GM23338 (cell line): ENCODE measurements around the gene TRIP4. TPM values are rescaled to one million over a fixed set of nuclear protein-coding genes. Genes with fewer than 3 reads are reported as not detected.

Experiments
- ATAC-seq: fragments of 200-7000 bp; cut with Tn5 transposase; 3 replicates; pipeline ENCODE4 v1.9.1; 2020
- DNase-seq: peaks from one replicate; pipeline ENCODE4 v3.0.0-alpha.2; 2015; ENCODE audit warnings: low spot score
- H2AFZ ChIP-seq: fragments of 200-600 bp; sonication (generic); 2 replicates; pipeline ENCODE4 v1.8.0; 2016; ENCODE audit warnings: antibody characterized with exemption, mild to moderate bottlenecking, moderate library complexity
- H3F3A ChIP-seq: fragments of 200-600 bp; sonication (generic); replicated peaks from 2 replicates; pipeline ENCODE4 v1.8.0; 2017; ENCODE audit warnings: antibody characterized with exemption, mixed run types, low read depth
- H3K27ac ChIP-seq: fragments of 200-600 bp; sonication (generic); 2 replicates; pipeline ENCODE4 v1.6.1; 2016; ENCODE audit warnings: low read depth
- H3K27me3 ChIP-seq: fragments of 200-600 bp; sonication (generic); 2 replicates; pipeline ENCODE4 v1.8.0; 2016; ENCODE audit warnings: mild to moderate bottlenecking, mixed run types, moderate library complexity; ENCODE audit not compliant: insufficient read depth
- H3K36me3 ChIP-seq: fragments of 200-600 bp; sonication (generic); 2 replicates; pipeline ENCODE4 v1.8.0; 2016; ENCODE audit warnings: mild to moderate bottlenecking; ENCODE audit not compliant: insufficient read depth
- H3K4me1 ChIP-seq: fragments of 200-600 bp; sonication (generic); 2 replicates; pipeline ENCODE4 v1.8.0; 2016; ENCODE audit warnings: mild to moderate bottlenecking, moderate library complexity; ENCODE audit not compliant: insufficient read depth
- H3K4me2 ChIP-seq: fragments of 200-600 bp; sonication (generic); 2 replicates; pipeline ENCODE4 v1.7.1; 2017; ENCODE audit warnings: mixed run types
- H3K4me3 ChIP-seq: fragments of 200-600 bp; sonication (generic); 2 replicates; pipeline ENCODE4 v1.6.1; 2016; ENCODE audit warnings: mixed run types
- H3K79me2 ChIP-seq: fragments of 200-600 bp; sonication (generic); replicated peaks from 2 replicates; pipeline ENCODE4 v1.8.0; 2017; ENCODE audit warnings: mild to moderate bottlenecking; ENCODE audit not compliant: insufficient read depth
- H3K9me2 ChIP-seq: fragments of 200-600 bp; sonication (generic); 2 replicates; pipeline ENCODE4 v1.8.0; 2017; ENCODE audit not compliant: insufficient read depth
- H4K20me1 ChIP-seq: fragments of 200-600 bp; sonication (generic); replicated peaks from 2 replicates; pipeline ENCODE4 v1.8.0; 2017; ENCODE audit warnings: mild to moderate bottlenecking; ENCODE audit not compliant: insufficient read depth
- H3K27ac Mint-ChIP-seq: 2 replicates; pipeline ENCODE4 v1.8.0; 2020; ENCODE audit warnings: inconsistent platforms, mild to moderate bottlenecking, moderate library complexity, mixed read lengths
- H3K27me3 Mint-ChIP-seq: 3 replicates; pipeline ENCODE4 v1.8.0; 2022; ENCODE audit warnings: low read depth, mild to moderate bottlenecking, moderate library complexity, mixed read lengths, inconsistent platforms; ENCODE audit not compliant: insufficient read depth, poor library complexity
- H3K36me3 Mint-ChIP-seq: 3 replicates; pipeline ENCODE4 v1.8.0; 2021; ENCODE audit warnings: low read depth, mild to moderate bottlenecking, inconsistent platforms, moderate library complexity, mixed read lengths
- H3K4me1 Mint-ChIP-seq: 3 replicates; pipeline ENCODE4 v1.8.0; 2020; ENCODE audit warnings: mild to moderate bottlenecking, inconsistent platforms, mixed read lengths
- H3K4me3 Mint-ChIP-seq: 3 replicates; pipeline ENCODE4 v1.8.0; 2021; ENCODE audit warnings: moderate library complexity, mild to moderate bottlenecking, inconsistent platforms, mixed read lengths
- H3K9me3 Mint-ChIP-seq: 3 replicates; pipeline ENCODE4 v1.8.0; 2020; ENCODE audit warnings: moderate library complexity, mild to moderate bottlenecking, inconsistent platforms, mixed read lengths
- CREB1 ChIP-seq: fragments of 250-450 bp; sonication (Bioruptor Pico); IDR thresholded peaks from 2 replicates; pipeline ENCODE4 v1.5.0; 2020; ENCODE audit warnings: low read depth, mild to moderate bottlenecking, moderate library complexity
- EZH2phosphoT487 ChIP-seq: fragments of 200-600 bp; sonication (generic); IDR thresholded peaks from one replicate; pipeline ENCODE4 v1.8.1; 2018; ENCODE audit warnings: antibody characterized with exemption; ENCODE audit not compliant: unreplicated experiment
- JUNB ChIP-seq: IDR thresholded peaks from one replicate; pipeline ENCODE4 v1.6.1; 2016; ENCODE audit warnings: antibody characterized with exemption; ENCODE audit not compliant: unreplicated experiment
- NANOG ChIP-seq: IDR thresholded peaks from 2 replicates; pipeline ENCODE4 v1.6.1; 2016; ENCODE audit warnings: antibody characterized with exemption, borderline replicate concordance
- POLR2AphosphoS5 ChIP-seq: IDR thresholded peaks from 2 replicates; pipeline ENCODE4 v1.6.1; 2016; ENCODE audit warnings: antibody characterized with exemption, low read depth
- STAT1 ChIP-seq: IDR thresholded peaks from one replicate; pipeline ENCODE4 v1.6.1; 2016; ENCODE audit warnings: antibody characterized with exemption; ENCODE audit not compliant: unreplicated experiment
- ZNF114 ChIP-seq: fragments of 250-450 bp; sonication (Bioruptor Pico); IDR thresholded peaks from 2 replicates; pipeline ENCODE4 v1.5.0; 2020; ENCODE audit warnings: mild to moderate bottlenecking, moderate library complexity
- ZNF331 ChIP-seq: fragments of 250-450 bp; sonication (Bioruptor Pico); IDR thresholded peaks from 2 replicates; pipeline ENCODE4 v1.5.0; 2020; ENCODE audit warnings: low read depth, mild to moderate bottlenecking, moderate library complexity
- polyA plus RNA-seq: library from polyadenylated mRNA; unstranded; fragments of >200 nt; fragmentation: Nextera tagmentation; extraction: Ambion mirVana; gene quantifications from 2 replicates; pipeline ENCODE4 v1.2.1, GENCODE V29; 2016
- total RNA-seq: library from RNA; depleted of rRNA; stranded (reverse); fragments of >200 nt; shearing (Covaris generic); gene quantifications from 2 replicates; pipeline ENCODE4 v1.2.3, GENCODE V29; 2014
- TF ChIP-seq, protein P1 (sequence below): fragments of 250-450 bp; sonication (Bioruptor Pico); IDR thresholded peaks from 2 replicates; pipeline ENCODE4 v1.5.0; 2020; ENCODE audit warnings: mild to moderate bottlenecking, moderate library complexity
- TF ChIP-seq, protein P2 (sequence below): IDR thresholded peaks from 2 replicates; pipeline ENCODE4 v1.6.1; 2016; ENCODE audit warnings: antibody characterized with exemption

The TRIP4 gene
- total and polyA plus RNA-seq, 2 experiments from 2014 or later = 10.3 to 16.0 TPM

DNA sequence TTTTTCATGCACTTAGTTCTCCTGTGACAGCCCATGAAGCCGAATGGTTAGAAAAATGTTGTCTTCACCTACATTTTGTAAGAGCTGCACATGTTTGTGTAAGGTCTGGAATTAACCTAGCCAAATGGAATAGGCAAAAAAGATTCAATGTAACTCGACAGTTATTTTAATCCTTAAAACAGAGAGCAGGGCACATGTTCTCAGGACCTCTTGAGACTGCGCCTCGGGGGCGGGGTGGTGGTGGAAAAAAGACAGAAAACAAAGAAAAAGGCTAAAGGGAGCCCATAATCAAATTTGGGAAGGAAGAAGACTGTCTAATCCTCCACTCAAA lies 31.0 kb upstream of the TRIP4 start (continued):
- TF ChIP-seq, protein P1, sequence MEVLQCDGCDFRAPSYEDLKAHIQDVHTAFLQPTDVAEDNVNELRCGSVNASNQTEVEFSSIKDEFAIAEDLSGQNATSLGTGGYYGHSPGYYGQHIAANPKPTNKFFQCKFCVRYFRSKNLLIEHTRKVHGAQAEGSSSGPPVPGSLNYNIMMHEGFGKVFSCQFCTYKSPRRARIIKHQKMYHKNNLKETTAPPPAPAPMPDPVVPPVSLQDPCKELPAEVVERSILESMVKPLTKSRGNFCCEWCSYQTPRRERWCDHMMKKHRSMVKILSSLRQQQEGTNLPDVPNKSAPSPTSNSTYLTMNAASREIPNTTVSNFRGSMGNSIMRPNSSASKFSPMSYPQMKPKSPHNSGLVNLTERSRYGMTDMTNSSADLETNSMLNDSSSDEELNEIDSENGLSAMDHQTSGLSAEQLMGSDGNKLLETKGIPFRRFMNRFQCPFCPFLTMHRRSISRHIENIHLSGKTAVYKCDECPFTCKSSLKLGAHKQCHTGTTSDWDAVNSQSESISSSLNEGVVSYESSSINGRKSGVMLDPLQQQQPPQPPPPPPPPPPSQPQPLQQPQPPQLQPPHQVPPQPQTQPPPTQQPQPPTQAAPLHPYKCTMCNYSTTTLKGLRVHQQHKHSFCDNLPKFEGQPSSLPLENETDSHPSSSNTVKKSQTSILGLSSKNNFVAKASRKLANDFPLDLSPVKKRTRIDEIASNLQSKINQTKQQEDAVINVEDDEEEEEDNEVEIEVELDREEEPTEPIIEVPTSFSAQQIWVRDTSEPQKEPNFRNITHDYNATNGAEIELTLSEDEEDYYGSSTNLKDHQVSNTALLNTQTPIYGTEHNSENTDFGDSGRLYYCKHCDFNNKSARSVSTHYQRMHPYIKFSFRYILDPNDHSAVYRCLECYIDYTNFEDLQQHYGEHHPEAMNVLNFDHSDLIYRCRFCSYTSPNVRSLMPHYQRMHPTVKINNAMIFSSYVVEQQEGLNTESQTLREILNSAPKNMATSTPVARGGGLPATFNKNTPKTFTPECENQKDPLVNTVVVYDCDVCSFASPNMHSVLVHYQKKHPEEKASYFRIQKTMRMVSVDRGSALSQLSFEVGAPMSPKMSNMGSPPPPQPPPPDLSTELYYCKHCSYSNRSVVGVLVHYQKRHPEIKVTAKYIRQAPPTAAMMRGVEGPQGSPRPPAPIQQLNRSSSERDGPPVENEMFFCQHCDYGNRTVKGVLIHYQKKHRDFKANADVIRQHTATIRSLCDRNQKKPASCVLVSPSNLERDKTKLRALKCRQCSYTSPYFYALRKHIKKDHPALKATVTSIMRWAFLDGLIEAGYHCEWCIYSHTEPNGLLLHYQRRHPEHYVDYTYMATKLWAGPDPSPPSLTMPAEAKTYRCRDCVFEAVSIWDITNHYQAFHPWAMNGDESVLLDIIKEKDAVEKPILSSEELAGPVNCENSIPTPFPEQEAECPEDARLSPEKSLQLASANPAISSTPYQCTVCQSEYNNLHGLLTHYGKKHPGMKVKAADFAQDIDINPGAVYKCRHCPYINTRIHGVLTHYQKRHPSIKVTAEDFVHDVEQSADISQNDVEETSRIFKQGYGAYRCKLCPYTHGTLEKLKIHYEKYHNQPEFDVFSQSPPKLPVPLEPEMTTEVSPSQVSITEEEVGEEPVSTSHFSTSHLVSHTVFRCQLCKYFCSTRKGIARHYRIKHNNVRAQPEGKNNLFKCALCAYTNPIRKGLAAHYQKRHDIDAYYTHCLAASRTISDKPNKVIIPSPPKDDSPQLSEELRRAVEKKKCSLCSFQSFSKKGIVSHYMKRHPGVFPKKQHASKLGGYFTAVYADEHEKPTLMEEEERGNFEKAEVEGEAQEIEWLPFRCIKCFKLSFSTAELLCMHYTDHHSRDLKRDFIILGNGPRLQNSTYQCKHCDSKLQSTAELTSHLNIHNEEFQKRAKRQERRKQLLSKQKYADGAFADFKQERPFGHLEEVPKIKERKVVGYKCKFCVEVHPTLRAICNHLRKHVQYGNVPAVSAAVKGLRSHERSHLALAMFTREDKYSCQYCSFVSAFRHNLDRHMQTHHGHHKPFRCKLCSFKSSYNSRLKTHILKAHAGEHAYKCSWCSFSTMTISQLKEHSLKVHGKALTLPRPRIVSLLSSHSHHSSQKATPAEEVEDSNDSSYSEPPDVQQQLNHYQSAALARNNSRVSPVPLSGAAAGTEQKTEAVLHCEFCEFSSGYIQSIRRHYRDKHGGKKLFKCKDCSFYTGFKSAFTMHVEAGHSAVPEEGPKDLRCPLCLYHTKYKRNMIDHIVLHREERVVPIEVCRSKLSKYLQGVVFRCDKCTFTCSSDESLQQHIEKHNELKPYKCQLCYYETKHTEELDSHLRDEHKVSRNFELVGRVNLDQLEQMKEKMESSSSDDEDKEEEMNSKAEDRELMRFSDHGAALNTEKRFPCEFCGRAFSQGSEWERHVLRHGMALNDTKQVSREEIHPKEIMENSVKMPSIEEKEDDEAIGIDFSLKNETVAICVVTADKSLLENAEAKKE (CRISPR knock-in tag) = no peak

DNA sequence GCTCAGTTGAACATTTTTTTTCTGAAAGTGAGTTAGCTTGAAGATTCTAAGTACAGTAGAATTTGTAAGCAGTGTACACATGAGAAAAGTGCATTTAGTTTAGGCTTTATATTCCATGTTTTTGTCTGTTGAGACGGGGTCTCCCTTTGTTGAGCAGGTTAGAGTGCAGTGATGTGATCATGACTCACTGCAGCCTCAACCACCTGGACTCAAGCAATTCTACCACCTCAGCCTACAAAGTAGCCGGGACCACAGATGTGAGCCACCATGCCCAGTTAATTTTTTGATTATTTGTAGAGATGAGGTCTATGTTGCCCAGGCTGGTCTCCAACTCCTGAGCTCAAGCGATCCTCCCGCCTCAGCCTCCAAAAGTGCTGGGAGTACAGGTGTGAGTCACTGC lies 26.4 kb upstream of the TRIP4 start:
- Mint-ChIP-seq H3K4me3 (no peak overlapping the region), H3K27me3 (peaks cover 4% of the 10 kb centered on the region), H3K4me1 (peaks cover 3% of the 10 kb centered on the region; the same call in 2 of the 3 replicates), H3K36me3 (peaks cover 22% of the 10 kb centered on the region), H3K27ac (no peak overlapping the region), H3K9me3 (no peaks in the 10 kb centered on the region)
- Histone ChIP-seq H3K4me1 (peaks cover 5% of the 10 kb centered on the region), H4K20me1 (no peaks in the 10 kb centered on the region; the same call in 1 of the 2 replicates), H3K27me3 (no peaks in the 10 kb centered on the region), H2AFZ (no peak overlapping the region), H3K4me3 (no peak overlapping the region), H3K9me2 (no peaks in the 10 kb centered on the region), H3F3A (peaks cover 7% of the 10 kb centered on the region; the same call in 1 of the 2 replicates), H3K36me3 (no peaks in the 10 kb centered on the region), H3K79me2 (no peaks in the 10 kb centered on the region), H3K27ac (no peak overlapping the region), H3K4me2 (no peak overlapping the region)
- no peak for DNase-seq
- ATAC-seq = no peak
- TF ChIP-seq STAT1 = no peak
- TF ChIP-seq NANOG = no peak
- TF ChIP-seq, protein P2, sequence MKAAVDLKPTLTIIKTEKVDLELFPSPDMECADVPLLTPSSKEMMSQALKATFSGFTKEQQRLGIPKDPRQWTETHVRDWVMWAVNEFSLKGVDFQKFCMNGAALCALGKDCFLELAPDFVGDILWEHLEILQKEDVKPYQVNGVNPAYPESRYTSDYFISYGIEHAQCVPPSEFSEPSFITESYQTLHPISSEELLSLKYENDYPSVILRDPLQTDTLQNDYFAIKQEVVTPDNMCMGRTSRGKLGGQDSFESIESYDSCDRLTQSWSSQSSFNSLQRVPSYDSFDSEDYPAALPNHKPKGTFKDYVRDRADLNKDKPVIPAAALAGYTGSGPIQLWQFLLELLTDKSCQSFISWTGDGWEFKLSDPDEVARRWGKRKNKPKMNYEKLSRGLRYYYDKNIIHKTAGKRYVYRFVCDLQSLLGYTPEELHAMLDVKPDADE = no peak
- TF ChIP-seq ZNF331 = no peak
- TF ChIP-seq, protein P1 (CRISPR knock-in tag) = no peak
- no peak for TF ChIP-seq JUNB
- TF ChIP-seq EZH2phosphoT487 = no peak
- TF ChIP-seq POLR2AphosphoS5 = no peak
- no peak for TF ChIP-seq ZNF114 (CRISPR knock-in tag)
- TF ChIP-seq CREB1 = no peak
